A549 (cell line): ENCODE measurements around the gene SLC6A7. TPM values are rescaled to one million over a fixed set of nuclear protein-coding genes. Genes with fewer than 3 reads are reported as not detected.

Experiments used
- ATAC-seq, 2 experiments: fragments of 200-7000 bp in 1 of 2; fragments of >200 bp in 1 of 2; cut with Nextera tagmentation in 1 of 2; cut with Tn5 transposase in 1 of 2; 3 replicates each; pipeline versions ENCODE4 v1.8.0 to v1.9.1; 2018 to 2020; ENCODE audit warnings: mild to moderate bottlenecking in 1 of 2, moderate library complexity in 1 of 2
- CTCF ChIA-PET: fragments of 300-600 bp; sonication (Branson Sonifier 250); formaldehyde crosslinking; extraction: SDS; loops from one replicate; lab custom pipeline; 2021; ENCODE audit warnings: antibody characterized with exemption, inconsistent platforms; lab: Yijun Ruan, JAX
- POLR2A ChIA-PET: fragments of 350-600 bp; formaldehyde crosslinking; extraction: SDS; loops from one replicate; lab custom pipeline; 2021; ENCODE audit warnings: antibody characterized with exemption, inconsistent platforms; lab: Yijun Ruan, JAX
- DNase-seq, 2 experiments: peaks; one replicate each; pipeline versions ENCODE4 v3.0.0 to v3.0.0-alpha.2; 2011 to 2016; ENCODE audit warnings: low read depth in 1 of 2, low spot score in 1 of 2
- FAIRE-seq: peaks from 2 replicates; lab custom pipeline; 2011; peaks lifted over from hg19 to GRCh38; lab: Jason Lieb, UNC
- H3K27ac ChIP-seq, 2 experiments: fragments of >200 bp; sonication (Bioruptor Twin); formaldehyde crosslinking; 3 replicates each; pipeline ENCODE4 v1.5.1; 2016 to 2017
- H3K4me1 ChIP-seq: fragments of >200 bp; sonication (Bioruptor Twin); formaldehyde crosslinking; 3 replicates; pipeline ENCODE4 v1.6.1; 2016
- H3K4me2 ChIP-seq: fragments of >200 bp; sonication (Bioruptor Twin); formaldehyde crosslinking; 3 replicates; pipeline ENCODE4 v1.6.1; 2016
- H3K4me3 ChIP-seq: fragments of >200 bp; sonication (Bioruptor Twin); formaldehyde crosslinking; 3 replicates; pipeline ENCODE4 v1.5.1; 2016
- H3K9me3 ChIP-seq: fragments of >200 bp; sonication (Bioruptor Twin); formaldehyde crosslinking; 3 replicates; pipeline ENCODE4 v1.6.1; 2016
- BHLHE40 ChIP-seq: IDR thresholded peaks from 2 replicates; pipeline ENCODE4 v1.6.1; 2012; ENCODE audit warnings: low read depth, low read length, inconsistent platforms
- CHD2 ChIP-seq: fragments of 150-350 bp; IDR thresholded peaks from 2 replicates; pipeline ENCODE4 v1.6.1; 2014; ENCODE audit warnings: low read length; ENCODE audit not compliant: partially characterized antibody
- ESRRA ChIP-seq: fragments of 150-350 bp; IDR thresholded peaks from 2 replicates; pipeline ENCODE4 v1.6.1; 2014; ENCODE audit warnings: mild to moderate bottlenecking, low read length, borderline replicate concordance
- JUNB ChIP-seq: fragments of >200 bp; sonication (Bioruptor Twin); formaldehyde crosslinking; IDR thresholded peaks from 2 replicates; pipeline ENCODE4 v1.6.1; 2016
- MYC ChIP-seq: IDR thresholded peaks from 2 replicates; pipeline ENCODE4 v1.6.1; 2012; ENCODE audit warnings: mild to moderate bottlenecking, inconsistent platforms, low read length, improper control_type of control experiment, borderline replicate concordance
- NPAS2 ChIP-seq: fragments of 250-450 bp; sonication (Bioruptor Pico); IDR thresholded peaks from 2 replicates; pipeline ENCODE4 v1.8.0; 2022; ENCODE audit warnings: mild to moderate bottlenecking, moderate library complexity, borderline replicate concordance
- POLR2A ChIP-seq: IDR thresholded peaks from 2 replicates; pipeline ENCODE4 v1.6.1; 2012; ENCODE audit warnings: mild to moderate bottlenecking, low read length
- POLR2AphosphoS2 ChIP-seq: conservative IDR thresholded peaks from 2 replicates; pipeline ENCODE4 v1.6.1; 2012; ENCODE audit warnings: low read length, improper control_type of control experiment, inconsistent platforms
- RAD21 ChIP-seq, 2 experiments: fragments of >200 bp in 1 of 2; sonication (Bioruptor Twin) in 1 of 2; formaldehyde crosslinking in 1 of 2; IDR thresholded peaks in 1 of 2; conservative IDR thresholded peaks in 1 of 2; 2 replicates in 1 of 2; 3 replicates in 1 of 2; pipeline ENCODE4 v1.6.1; 2012 to 2018; ENCODE audit warnings: inconsistent platforms in 1 of 2
- RARB ChIP-seq: fragments of 250-450 bp; sonication (Bioruptor Pico); IDR thresholded peaks from 2 replicates; pipeline ENCODE4 v1.8.0; 2021; ENCODE audit warnings: mild to moderate bottlenecking, moderate library complexity
- RCOR1 ChIP-seq: fragments of 150-350 bp; IDR thresholded peaks from 2 replicates; pipeline ENCODE4 v1.6.1; 2014; ENCODE audit warnings: antibody characterized with exemption, low read length, low read depth
- RNF2 ChIP-seq: fragments of 200-600 bp; sonication (generic); IDR thresholded peaks from 2 replicates; pipeline ENCODE4 v1.6.1; 2016; ENCODE audit warnings: low read depth, mild to moderate bottlenecking, antibody characterized with exemption, moderate library complexity, borderline replicate concordance
- TP53 ChIP-seq: fragments of 250-450 bp; sonication (Bioruptor Pico); IDR thresholded peaks from 2 replicates; pipeline ENCODE4 v1.5.0; 2021; ENCODE audit warnings: mild to moderate bottlenecking, moderate library complexity
- ZC3H11A ChIP-seq: fragments of 450-650 bp; IDR thresholded peaks from 2 replicates; pipeline ENCODE4 v1.6.1; 2014; ENCODE audit warnings: antibody characterized with exemption, mild to moderate bottlenecking
- ZSCAN20 ChIP-seq: fragments of 250-450 bp; sonication (Bioruptor Pico); IDR thresholded peaks from 2 replicates; pipeline ENCODE4 v1.8.0; 2022; ENCODE audit warnings: mild to moderate bottlenecking, moderate library complexity
- WGBS: methylation state at CpG from one replicate; pipeline ENCODE4 v1.1.6; 2017; ENCODE audit errors: missing lambda C conversion rate; 5-methylcytosine and 5-hydroxymethylcytosine counted together
- polyA plus RNA-seq, 4 experiments: library from polyadenylated mRNA; depleted of rRNA in 3 of 4; stranded (reverse); fragments of >200 nt; fragmentation: RNase III in 1 of 4; extraction: RNeasy Plus Mini Kit Qiagen cat#74134 plus additional on column Dnase treatment in 1 of 4; gene quantifications; 2 replicates in 3 of 4; 3 replicates in 1 of 4; pipeline ENCODE4 v1.2.3, GENCODE V29; 2011 to 2017
- TF ChIP-seq, protein P1 (sequence below): fragments of >200 bp; sonication (Bioruptor Twin); formaldehyde crosslinking; IDR thresholded peaks from 3 replicates; pipeline ENCODE4 v1.6.1; 2016
- TF ChIP-seq, protein P2 (sequence below): IDR thresholded peaks from 2 replicates; pipeline ENCODE4 v1.6.1; 2012
- TF ChIP-seq, protein P3 (sequence below): fragments of >200 bp; sonication (Bioruptor Twin); formaldehyde crosslinking; IDR thresholded peaks from 3 replicates; pipeline ENCODE4 v1.5.1; 2016
- TF ChIP-seq, protein P4 (sequence below): IDR thresholded peaks from 2 replicates; pipeline ENCODE4 v1.6.1; 2012; ENCODE audit warnings: low read depth, borderline replicate concordance

The SLC6A7 gene
- polyA plus RNA-seq, 2 of the 4 experiments (the other 2 are of a cell fraction): not detected

DNA sequence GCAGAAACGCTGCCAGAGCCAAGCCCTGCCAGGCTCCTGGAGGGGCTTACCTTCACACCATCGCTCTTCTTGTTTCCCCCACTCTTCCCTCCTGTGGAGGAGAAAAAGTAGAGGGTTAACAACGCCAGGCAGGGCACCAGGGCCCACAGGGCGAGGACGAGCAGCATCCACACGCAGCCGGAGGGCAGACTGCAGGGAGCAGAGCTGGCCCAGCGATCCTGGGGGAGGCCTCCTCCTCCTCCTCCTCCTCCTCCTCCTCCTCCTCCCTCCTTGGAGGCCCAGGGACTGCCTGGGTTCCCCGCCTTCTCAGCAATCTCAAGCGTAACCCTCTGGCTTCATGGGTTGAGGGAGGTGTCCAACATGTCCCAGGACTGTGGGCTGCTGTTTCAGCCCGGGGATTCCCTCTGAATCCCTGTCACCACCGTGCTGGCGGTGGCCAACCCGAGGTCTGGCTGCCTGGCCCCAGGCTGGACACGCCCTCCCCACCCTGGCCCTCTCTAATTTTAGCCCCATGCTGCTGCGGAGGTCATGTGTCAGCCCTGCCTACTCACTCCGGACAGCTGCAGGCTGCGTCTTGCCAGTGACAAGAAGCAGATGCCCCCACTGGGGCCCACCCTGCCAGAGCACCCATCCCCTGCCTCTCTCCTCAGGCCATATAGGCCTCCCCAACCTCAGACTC lies 55.4 kb downstream of the SLC6A7 start:
- Histone ChIP-seq H3K9me3 (no peaks in the 10 kb centered on the region), H3K4me1 (no peaks in the 10 kb centered on the region), H3K4me3 (no peak overlapping the region), H3K4me2 (no peak overlapping the region), H3K27ac (no peak overlapping the region)
- FAIRE-seq (no peak), DNase-seq (no peak), ATAC-seq (no peak)
- TF ChIP-seq MYC: no peak
- POLR2A ChIA-PET: no interaction called here
- 81% methylated on average over 18 of the region's 18 CpGs for WGBS
- CTCF ChIA-PET: interaction anchor here (1.1 to 1.6 kb wide), 3 partner anchors 10 to 105 kb away, joined by 3 to 4 read pairs (median 4); no protein-coding TSS in a partner anchor

DNA sequence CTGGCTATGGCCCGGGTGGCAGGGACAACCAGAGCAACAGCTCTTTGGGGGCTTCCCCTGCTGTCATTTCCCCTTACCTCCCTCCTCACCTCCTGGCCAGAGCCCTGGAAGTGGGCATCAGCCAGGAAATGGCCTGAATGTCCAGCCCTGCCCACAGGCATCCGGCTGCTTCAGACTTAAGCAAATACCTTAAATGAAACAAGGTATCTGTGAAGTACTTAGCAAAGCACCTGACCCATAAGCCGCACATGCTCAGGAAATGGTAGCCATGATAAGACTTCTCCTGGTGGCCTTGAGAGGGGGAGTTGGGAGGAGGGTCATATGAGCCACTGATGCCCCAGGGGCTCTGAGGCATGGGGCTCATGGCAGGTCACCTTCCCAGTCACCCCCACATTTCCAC lies 55.9 kb downstream of the SLC6A7 start:
- ATAC-seq (no peak), DNase-seq (no peak), FAIRE-seq (no peak)
- Histone ChIP-seq H3K9me3 (no peaks in the 10 kb centered on the region), H3K4me3 (no peak overlapping the region), H3K27ac (no peak overlapping the region), H3K4me2 (no peak overlapping the region), H3K4me1 (no peaks in the 10 kb centered on the region)
- CTCF ChIA-PET: interaction anchor here (1.1 to 2.4 kb wide), 8 partner anchors 9 to 105 kb away, joined by 3 to 10 read pairs (median 4); no protein-coding TSS in a partner anchor
- WGBS: 73% methylated on average over 3 of the region's 3 CpGs
- POLR2A ChIA-PET: no interaction called here
- TF ChIP-seq ZC3H11A (no peak), ESRRA (no peak), RAD21 (conservative IDR thresholded peaks at IDR 0.05 in 1 of 2, IDR thresholded peaks at IDR 0.05 in 1 of 2) (no peak), POLR2A (no peak), RNF2 (no peak)
- TF ChIP-seq, protein P1, sequence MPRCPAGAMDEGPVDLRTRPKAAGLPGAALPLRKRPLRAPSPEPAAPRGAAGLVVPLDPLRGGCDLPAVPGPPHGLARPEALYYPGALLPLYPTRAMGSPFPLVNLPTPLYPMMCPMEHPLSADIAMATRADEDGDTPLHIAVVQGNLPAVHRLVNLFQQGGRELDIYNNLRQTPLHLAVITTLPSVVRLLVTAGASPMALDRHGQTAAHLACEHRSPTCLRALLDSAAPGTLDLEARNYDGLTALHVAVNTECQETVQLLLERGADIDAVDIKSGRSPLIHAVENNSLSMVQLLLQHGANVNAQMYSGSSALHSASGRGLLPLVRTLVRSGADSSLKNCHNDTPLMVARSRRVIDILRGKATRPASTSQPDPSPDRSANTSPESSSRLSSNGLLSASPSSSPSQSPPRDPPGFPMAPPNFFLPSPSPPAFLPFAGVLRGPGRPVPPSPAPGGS: no peak
- TF ChIP-seq, protein P2, sequence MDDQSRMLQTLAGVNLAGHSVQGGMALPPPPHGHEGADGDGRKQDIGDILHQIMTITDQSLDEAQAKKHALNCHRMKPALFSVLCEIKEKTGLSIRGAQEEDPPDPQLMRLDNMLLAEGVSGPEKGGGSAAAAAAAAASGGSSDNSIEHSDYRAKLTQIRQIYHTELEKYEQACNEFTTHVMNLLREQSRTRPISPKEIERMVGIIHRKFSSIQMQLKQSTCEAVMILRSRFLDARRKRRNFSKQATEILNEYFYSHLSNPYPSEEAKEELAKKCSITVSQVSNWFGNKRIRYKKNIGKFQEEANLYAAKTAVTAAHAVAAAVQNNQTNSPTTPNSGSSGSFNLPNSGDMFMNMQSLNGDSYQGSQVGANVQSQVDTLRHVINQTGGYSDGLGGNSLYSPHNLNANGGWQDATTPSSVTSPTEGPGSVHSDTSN: no peak

DNA sequence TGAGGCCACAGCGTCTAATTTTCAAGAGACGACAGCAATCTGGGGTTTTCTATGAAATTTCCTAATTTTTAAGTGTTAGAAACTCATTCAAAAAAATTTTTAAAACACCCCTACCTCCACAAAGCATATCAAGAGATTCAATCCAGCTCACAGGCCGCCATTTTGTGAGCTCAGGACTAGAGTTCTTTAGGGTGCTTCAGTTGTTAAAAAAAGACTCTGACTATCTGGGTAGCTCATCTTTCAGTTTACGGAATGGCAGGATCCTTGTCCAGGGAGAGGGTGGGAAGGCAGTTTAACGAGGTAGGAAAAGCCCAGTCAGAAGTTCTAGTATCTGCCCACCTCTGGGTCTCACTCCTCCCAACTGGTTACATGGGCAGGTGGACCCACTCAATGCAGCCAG lies 56.6 kb downstream of the SLC6A7 start:
- ATAC-seq: no peak
- Histone ChIP-seq H3K4me1 (no peaks in the 10 kb centered on the region), H3K4me3 (no peak overlapping the region), H3K4me2 (no peak overlapping the region), H3K27ac (no peak overlapping the region), H3K9me3 (no peaks in the 10 kb centered on the region)
- POLR2A ChIA-PET: no interaction called here
- no peak for DNase-seq
- no peak for FAIRE-seq
- no peak for TF ChIP-seq CHD2
- no peak for TF ChIP-seq JUNB
- TF ChIP-seq, protein P3, sequence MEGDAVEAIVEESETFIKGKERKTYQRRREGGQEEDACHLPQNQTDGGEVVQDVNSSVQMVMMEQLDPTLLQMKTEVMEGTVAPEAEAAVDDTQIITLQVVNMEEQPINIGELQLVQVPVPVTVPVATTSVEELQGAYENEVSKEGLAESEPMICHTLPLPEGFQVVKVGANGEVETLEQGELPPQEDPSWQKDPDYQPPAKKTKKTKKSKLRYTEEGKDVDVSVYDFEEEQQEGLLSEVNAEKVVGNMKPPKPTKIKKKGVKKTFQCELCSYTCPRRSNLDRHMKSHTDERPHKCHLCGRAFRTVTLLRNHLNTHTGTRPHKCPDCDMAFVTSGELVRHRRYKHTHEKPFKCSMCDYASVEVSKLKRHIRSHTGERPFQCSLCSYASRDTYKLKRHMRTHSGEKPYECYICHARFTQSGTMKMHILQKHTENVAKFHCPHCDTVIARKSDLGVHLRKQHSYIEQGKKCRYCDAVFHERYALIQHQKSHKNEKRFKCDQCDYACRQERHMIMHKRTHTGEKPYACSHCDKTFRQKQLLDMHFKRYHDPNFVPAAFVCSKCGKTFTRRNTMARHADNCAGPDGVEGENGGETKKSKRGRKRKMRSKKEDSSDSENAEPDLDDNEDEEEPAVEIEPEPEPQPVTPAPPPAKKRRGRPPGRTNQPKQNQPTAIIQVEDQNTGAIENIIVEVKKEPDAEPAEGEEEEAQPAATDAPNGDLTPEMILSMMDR: no peak
- no peak for TF ChIP-seq RCOR1
- TF ChIP-seq BHLHE40: no peak
- TF ChIP-seq RARB (CRISPR knock-in tag): no peak
- no peak for TF ChIP-seq ZSCAN20 (CRISPR knock-in tag)
- TF ChIP-seq, protein P2: no peak
- TF ChIP-seq, protein P4, sequence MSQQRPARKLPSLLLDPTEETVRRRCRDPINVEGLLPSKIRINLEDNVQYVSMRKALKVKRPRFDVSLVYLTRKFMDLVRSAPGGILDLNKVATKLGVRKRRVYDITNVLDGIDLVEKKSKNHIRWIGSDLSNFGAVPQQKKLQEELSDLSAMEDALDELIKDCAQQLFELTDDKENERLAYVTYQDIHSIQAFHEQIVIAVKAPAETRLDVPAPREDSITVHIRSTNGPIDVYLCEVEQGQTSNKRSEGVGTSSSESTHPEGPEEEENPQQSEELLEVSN: no peak
- no peak for TF ChIP-seq ZC3H11A
- TF ChIP-seq, protein P1: no peak
- no peak for TF ChIP-seq NPAS2 (CRISPR knock-in tag)
- no peak for TF ChIP-seq RAD21 (conservative IDR thresholded peaks at IDR 0.05 in 1 of 2, IDR thresholded peaks at IDR 0.05 in 1 of 2)
- no peak for TF ChIP-seq TP53 (CRISPR knock-in tag)
- TF ChIP-seq POLR2AphosphoS2: no peak
- 70% methylated on average over 5 of the region's 5 CpGs for WGBS
- CTCF ChIA-PET: interaction anchor here (1.1 to 2.4 kb wide), 7 partner anchors 11 to 104 kb away, joined by 3 to 10 read pairs (median 4); no protein-coding TSS in a partner anchor
